Glutamatergic neuron (in vitro differentiated cells): ENCODE results near the gene C1QL2. TPM values are rescaled to one million over a fixed set of nuclear protein-coding genes. Genes with fewer than 3 reads are reported as not detected.

ENCODE experiments used
- DNase-seq: peaks from one replicate; pipeline ENCODE4 v3.0.0; 2022
- H3K27ac Mint-ChIP-seq: one replicate; pipeline ENCODE4 v1.8.0; 2020; ENCODE audit warnings: mild to moderate bottlenecking, mixed read lengths, inconsistent platforms; ENCODE audit not compliant: unreplicated experiment
- H3K27me3 Mint-ChIP-seq: one replicate; pipeline ENCODE4 v1.8.0; 2020; ENCODE audit warnings: mild to moderate bottlenecking, moderate library complexity, mixed read lengths, inconsistent platforms; ENCODE audit not compliant: unreplicated experiment
- H3K36me3 Mint-ChIP-seq: one replicate; pipeline ENCODE4 v1.8.0; 2020; ENCODE audit warnings: mild to moderate bottlenecking, mixed read lengths, inconsistent platforms; ENCODE audit not compliant: unreplicated experiment
- H3K4me1 Mint-ChIP-seq: one replicate; pipeline ENCODE4 v1.8.0; 2020; ENCODE audit warnings: mild to moderate bottlenecking, low read depth, mixed read lengths, inconsistent platforms; ENCODE audit not compliant: unreplicated experiment
- H3K4me3 Mint-ChIP-seq: one replicate; pipeline ENCODE4 v1.8.0; 2020; ENCODE audit warnings: mild to moderate bottlenecking, mixed read lengths, inconsistent platforms; ENCODE audit not compliant: unreplicated experiment
- H3K9me3 Mint-ChIP-seq: one replicate; pipeline ENCODE4 v1.8.0; 2020; ENCODE audit warnings: mild to moderate bottlenecking, moderate library complexity, mixed read lengths, inconsistent platforms; ENCODE audit not compliant: unreplicated experiment
- total RNA-seq: library from RNA; stranded (reverse); fragmentation: NEBNext Ultra II Directional; extraction: Animal tissue kit (Norgen Biotek cat#: 25700); gene quantifications from one replicate; pipeline ENCODE4 v1.2.1, GENCODE V29; 2021; ENCODE audit not compliant: unreplicated experiment
- TF ChIP-seq, protein P1 (sequence below): fragments of 200-600 bp; sonication (generic); IDR thresholded peaks from one replicate; pipeline ENCODE4 v1.5.0; 2021; ENCODE audit not compliant: partially characterized antibody, unreplicated experiment

Gene C1QL2
- total RNA-seq, 1 donor from 2014 or later, result not detected

DNA sequence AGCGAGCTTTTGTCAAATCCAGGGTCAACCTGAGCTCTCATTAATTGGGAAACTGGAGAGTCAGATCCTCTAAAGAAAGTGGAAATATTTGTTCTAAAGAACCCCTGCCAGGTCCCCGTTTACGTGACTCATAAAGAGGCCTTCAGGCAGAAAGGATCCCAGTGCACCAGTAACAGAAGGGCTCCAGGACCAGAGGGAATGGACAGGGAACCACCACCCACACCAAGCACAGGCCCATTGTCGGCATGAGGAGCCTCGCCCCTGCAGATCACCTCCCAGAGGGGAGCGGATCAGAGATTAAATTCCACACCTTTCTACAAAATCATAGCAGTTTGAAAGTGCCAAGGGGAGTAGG, 16.4 kb upstream of the C1QL2 start:
- Mint-ChIP-seq H3K9me3 (no peaks in the 10 kb centered on the region), H3K27me3 (peaks cover 5% of the 10 kb centered on the region), H3K36me3 (no peaks in the 10 kb centered on the region), H3K4me1 (no peaks in the 10 kb centered on the region), H3K27ac (no peak overlapping the region), H3K4me3 (no peak overlapping the region)
- DNase-seq, result no peak
- TF ChIP-seq, protein P1, sequence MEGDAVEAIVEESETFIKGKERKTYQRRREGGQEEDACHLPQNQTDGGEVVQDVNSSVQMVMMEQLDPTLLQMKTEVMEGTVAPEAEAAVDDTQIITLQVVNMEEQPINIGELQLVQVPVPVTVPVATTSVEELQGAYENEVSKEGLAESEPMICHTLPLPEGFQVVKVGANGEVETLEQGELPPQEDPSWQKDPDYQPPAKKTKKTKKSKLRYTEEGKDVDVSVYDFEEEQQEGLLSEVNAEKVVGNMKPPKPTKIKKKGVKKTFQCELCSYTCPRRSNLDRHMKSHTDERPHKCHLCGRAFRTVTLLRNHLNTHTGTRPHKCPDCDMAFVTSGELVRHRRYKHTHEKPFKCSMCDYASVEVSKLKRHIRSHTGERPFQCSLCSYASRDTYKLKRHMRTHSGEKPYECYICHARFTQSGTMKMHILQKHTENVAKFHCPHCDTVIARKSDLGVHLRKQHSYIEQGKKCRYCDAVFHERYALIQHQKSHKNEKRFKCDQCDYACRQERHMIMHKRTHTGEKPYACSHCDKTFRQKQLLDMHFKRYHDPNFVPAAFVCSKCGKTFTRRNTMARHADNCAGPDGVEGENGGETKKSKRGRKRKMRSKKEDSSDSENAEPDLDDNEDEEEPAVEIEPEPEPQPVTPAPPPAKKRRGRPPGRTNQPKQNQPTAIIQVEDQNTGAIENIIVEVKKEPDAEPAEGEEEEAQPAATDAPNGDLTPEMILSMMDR, result no peak

DNA sequence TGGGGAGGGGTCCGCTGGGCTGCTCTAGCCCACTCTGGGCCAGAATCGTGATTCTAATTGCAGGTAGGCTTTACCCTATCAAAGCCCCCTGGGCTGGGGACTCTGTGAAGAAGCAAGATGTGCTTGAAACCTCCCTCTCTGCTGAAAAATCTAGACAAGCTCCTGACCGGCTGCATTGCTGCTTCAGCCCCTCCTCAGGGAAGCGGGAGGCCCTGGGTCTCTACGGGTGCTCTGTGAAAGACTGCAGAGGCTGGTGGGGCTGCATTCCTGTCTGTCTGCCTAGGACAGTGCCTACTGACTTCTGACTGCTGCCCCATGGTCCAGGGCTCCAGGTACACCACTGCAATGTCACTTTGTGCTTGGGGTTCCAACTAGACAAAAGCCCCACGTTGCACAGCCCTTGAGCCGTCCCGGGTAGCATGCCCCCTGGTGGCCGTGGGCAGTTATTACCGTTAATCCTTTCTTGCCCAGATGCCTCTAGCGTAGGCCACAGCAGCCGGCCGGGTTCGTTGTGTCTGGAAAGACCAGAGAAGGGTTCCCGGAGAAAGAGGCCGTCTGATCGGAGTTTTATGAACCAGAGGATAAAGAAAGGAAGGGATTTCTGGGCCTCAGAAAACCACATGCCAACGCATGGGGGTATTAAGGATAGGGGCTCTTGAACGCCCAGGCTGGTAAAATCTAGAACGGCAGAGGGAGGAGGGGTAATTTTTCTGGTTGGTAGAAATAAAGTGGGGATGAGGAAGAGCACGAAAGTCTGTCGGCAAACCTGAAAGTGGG, 15.9 kb upstream of the C1QL2 start:
- peak; percentile 78 for DNase-seq
- H3K27me3 Mint-ChIP-seq, result peaks cover 3% of the 10 kb centered on the region
- TF ChIP-seq, protein P1, result peak; percentile 93
- no peaks in the 10 kb centered on the region for H3K36me3 Mint-ChIP-seq
- H3K4me1 Mint-ChIP-seq, result no peaks in the 10 kb centered on the region
- no peaks in the 10 kb centered on the region for H3K9me3 Mint-ChIP-seq
- no peak overlapping the region for H3K4me3 Mint-ChIP-seq
- H3K27ac Mint-ChIP-seq, result no peak overlapping the region

DNA sequence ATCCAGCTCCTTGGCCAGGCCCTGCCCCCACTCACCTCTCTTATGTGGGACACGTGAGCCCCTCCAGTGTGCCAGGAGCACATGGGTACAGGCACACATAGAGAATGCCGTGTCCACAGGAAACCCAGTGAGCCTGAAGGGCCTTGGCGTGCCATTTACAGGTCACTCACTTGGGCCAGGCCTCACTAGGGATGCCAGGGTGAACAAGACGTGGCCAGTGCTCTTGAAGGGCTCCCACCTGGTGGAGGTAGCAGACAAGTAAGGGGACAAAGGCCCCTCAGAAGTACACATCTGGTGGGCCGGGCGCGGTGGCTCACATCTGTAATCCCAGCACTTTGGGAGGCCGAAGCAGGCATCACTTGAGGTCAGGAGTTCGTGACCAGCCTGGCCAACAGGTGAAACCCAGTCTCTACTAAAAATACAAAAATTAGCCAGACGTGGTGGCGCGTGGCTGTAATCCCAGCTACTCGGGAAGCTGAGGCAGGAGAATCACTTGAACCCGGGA, 15.1 kb upstream of the C1QL2 start:
- Mint-ChIP-seq H3K4me1 (no peaks in the 10 kb centered on the region), H3K9me3 (no peaks in the 10 kb centered on the region), H3K27ac (no peak overlapping the region)

DNA sequence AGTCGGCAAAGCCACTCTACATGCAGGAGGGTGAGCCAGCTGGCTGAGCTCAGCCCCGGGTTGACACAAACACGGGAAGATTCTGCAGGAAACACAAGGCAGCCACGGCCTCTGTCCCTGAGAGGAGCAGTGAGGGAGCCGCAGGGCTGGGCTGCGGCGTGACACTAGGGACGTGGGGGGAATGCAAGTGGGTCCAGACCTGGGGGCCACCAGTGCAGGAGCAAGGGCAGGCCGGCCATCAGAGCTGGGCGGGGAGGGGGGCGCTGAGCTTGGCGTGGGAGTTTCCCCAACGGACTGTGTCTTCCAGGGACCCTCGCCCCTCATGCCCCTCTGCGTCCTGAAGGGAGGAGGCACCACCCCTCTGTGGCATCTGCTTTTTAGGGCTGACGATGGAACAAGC, 12.0 kb upstream of the C1QL2 start:
- DNase-seq, result no peak
- Mint-ChIP-seq H3K9me3 (peaks cover 2% of the 10 kb centered on the region), H3K27ac (no peak overlapping the region), H3K36me3 (no peaks in the 10 kb centered on the region), H3K4me3 (no peak overlapping the region), H3K4me1 (no peaks in the 10 kb centered on the region), H3K27me3 (peaks cover 6% of the 10 kb centered on the region)
- TF ChIP-seq, protein P1, result no peak

More for the DNA sequence above, 15.1 kb upstream of the C1QL2 start:
- H3K36me3 Mint-ChIP-seq, result no peaks in the 10 kb centered on the region
- no peak overlapping the region for H3K4me3 Mint-ChIP-seq
- DNase-seq, result no peak
- peaks cover 3% of the 10 kb centered on the region for H3K27me3 Mint-ChIP-seq
- TF ChIP-seq, protein P1, result no peak

DNA sequence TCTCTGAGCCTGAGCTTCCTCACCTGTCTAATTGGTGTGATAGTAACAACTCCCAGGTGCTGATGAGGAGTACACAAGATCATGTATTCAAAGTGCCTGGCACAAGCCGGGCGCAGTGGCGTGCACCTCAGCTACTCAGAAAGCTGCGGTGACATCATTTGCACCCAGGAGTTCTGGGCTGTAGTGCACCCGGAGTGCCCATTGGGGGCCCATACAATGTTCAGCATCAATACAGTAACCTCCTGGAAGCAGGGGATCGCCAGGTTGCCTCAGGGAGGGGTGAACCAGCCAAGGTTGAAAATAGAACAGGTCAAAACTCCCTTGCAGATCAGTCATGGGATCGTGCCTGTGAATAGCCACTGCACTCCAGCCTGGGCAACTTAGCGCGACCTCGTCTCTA, 11.2 kb upstream of the C1QL2 start:
- peaks cover 2% of the 10 kb centered on the region for H3K9me3 Mint-ChIP-seq
- DNase-seq, result peak; percentile 44
- TF ChIP-seq, protein P1, result peak; percentile 24
- H3K4me1 Mint-ChIP-seq, result no peaks in the 10 kb centered on the region
- H3K36me3 Mint-ChIP-seq, result no peaks in the 10 kb centered on the region
- no peak overlapping the region for H3K4me3 Mint-ChIP-seq
- H3K27ac Mint-ChIP-seq, result no peak overlapping the region
- peaks cover 6% of the 10 kb centered on the region for H3K27me3 Mint-ChIP-seq
